Hepatocyte (in vitro differentiated cells): Measurements from ENCODE around the gene TRPC4AP. TPM values are rescaled to one million over a fixed set of nuclear protein-coding genes. Genes with fewer than 3 reads are reported as not detected.

Source experiments
- DNase-seq: peaks from one replicate; pipeline ENCODE4 v3.0.0-alpha.2; 2016; ENCODE audit warnings: low spot score
- H2AFZ ChIP-seq: fragments of 200-600 bp; sonication (generic); 2 replicates; pipeline ENCODE4 v1.6.0; 2016; ENCODE audit warnings: antibody characterized with exemption, mild to moderate bottlenecking
- H3K27ac ChIP-seq: fragments of 200-600 bp; sonication (generic); 2 replicates; pipeline ENCODE4 v1.5.1; 2016; ENCODE audit warnings: mild to moderate bottlenecking
- H3K27me3 ChIP-seq: fragments of 200-600 bp; sonication (generic); 2 replicates; pipeline ENCODE4 v1.6.1; 2016
- H3K36me3 ChIP-seq: fragments of 200-600 bp; sonication (generic); replicated peaks from 2 replicates; pipeline ENCODE4 v1.5.1; 2016; ENCODE audit warnings: low read depth; ENCODE audit not compliant: insufficient read depth
- H3K4me1 ChIP-seq: fragments of 200-600 bp; sonication (generic); 2 replicates; pipeline ENCODE4 v1.5.1; 2016; ENCODE audit warnings: mild to moderate bottlenecking, moderate library complexity; ENCODE audit not compliant: insufficient read depth
- H3K4me2 ChIP-seq: fragments of 200-600 bp; sonication (generic); 2 replicates; pipeline ENCODE4 v1.6.0; 2016
- H3K4me3 ChIP-seq: fragments of 200-600 bp; sonication (generic); 2 replicates; pipeline ENCODE4 v1.5.1; 2016; ENCODE audit warnings: mild to moderate bottlenecking
- H3K79me2 ChIP-seq: fragments of 200-600 bp; sonication (generic); 2 replicates; pipeline ENCODE4 v1.6.0; 2017; ENCODE audit warnings: mild to moderate bottlenecking
- H3K9me2 ChIP-seq: fragments of 200-600 bp; sonication (generic); replicated peaks from 2 replicates; pipeline ENCODE4 v1.6.0; 2017; ENCODE audit warnings: mild to moderate bottlenecking; ENCODE audit not compliant: insufficient read depth
- H3K9me3 ChIP-seq: fragments of 200-600 bp; sonication (generic); 2 replicates; pipeline ENCODE4 v1.5.1; 2016; ENCODE audit warnings: low read depth, mild to moderate bottlenecking
- H4K20me1 ChIP-seq: fragments of 200-600 bp; sonication (generic); 2 replicates; pipeline ENCODE4 v1.6.0; 2016; ENCODE audit warnings: mild to moderate bottlenecking; ENCODE audit not compliant: insufficient read depth, poor library complexity, severe bottlenecking
- EZH2 ChIP-seq: fragments of 200-600 bp; sonication (generic); IDR thresholded peaks from 2 replicates; pipeline ENCODE4 v1.6.1; 2016; ENCODE audit warnings: antibody characterized with exemption, mild to moderate bottlenecking, borderline replicate concordance
- EZH2phosphoT487 ChIP-seq: fragments of 200-600 bp; sonication (generic); IDR thresholded peaks from one replicate; pipeline ENCODE4 v1.6.1; 2018; ENCODE audit warnings: antibody characterized with exemption, mild to moderate bottlenecking, low read depth, moderate library complexity; ENCODE audit not compliant: unreplicated experiment, severe bottlenecking
- WGBS: methylation state at CpG from one replicate; pipeline ENCODE4 v1.1.6; 2016; ENCODE audit warnings: low lambda C conversion rate; ENCODE audit errors: missing lambda C conversion rate; 5-methylcytosine and 5-hydroxymethylcytosine counted together
- polyA plus RNA-seq: library from polyadenylated mRNA; unstranded; fragments of >200 nt; fragmentation: Nextera tagmentation; extraction: Ambion mirVana; gene quantifications from 2 replicates; pipeline ENCODE4 v1.2.1, GENCODE V29; 2016
- total RNA-seq: library from RNA; depleted of rRNA; stranded (reverse); fragments of >200 nt; gene quantifications from 2 replicates; pipeline ENCODE4 v1.2.3, GENCODE V29; 2014
- TF ChIP-seq, protein P1 (sequence below): fragments of 200-600 bp; sonication (generic); IDR thresholded peaks from 2 replicates; pipeline ENCODE4 v1.5.1; 2016; ENCODE audit warnings: antibody characterized with exemption, mild to moderate bottlenecking; ENCODE audit not compliant: poor library complexity

The TRPC4AP gene
- total and polyA plus RNA-seq, 2 experiments from 2014 or later = 88.6 to 94.9 TPM

DNA sequence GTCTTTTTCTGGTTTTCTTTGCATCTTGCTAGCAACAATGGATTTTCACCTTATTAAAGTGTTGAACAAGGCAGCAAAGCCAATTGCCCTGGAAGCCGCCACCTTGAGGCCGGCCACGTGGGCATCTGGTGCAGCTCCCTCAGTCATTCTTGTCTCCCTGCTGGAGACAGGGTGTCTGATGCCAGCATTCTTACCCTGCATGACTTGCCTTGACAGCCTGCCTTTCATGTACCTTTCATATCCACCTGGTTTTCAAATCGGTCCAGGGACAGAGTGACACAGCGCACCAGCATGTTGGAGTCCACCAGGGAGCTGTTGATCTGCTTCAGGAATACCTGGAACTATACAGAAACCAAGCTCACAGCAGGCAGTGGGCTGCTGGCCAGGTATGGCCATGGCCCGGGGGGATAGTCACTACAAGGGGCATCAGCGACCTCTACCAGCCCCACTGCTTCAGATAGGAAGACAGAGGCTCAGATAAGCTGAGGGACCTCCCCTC is 87.1 kb downstream of the TRPC4AP start:
- Histone ChIP-seq H2AFZ (no peak overlapping the region), H3K4me2 (no peak overlapping the region), H3K9me3 (no peaks in the 10 kb centered on the region), H4K20me1 (no peaks in the 10 kb centered on the region), H3K9me2 (no peaks in the 10 kb centered on the region), H3K4me3 (no peak overlapping the region), H3K27me3 (no peaks in the 10 kb centered on the region), H3K79me2 (no peaks in the 10 kb centered on the region), H3K27ac (no peak overlapping the region), H3K36me3 (no peaks in the 10 kb centered on the region), H3K4me1 (no peaks in the 10 kb centered on the region)
- 94% methylated on average over 7 of the region's 7 CpGs for WGBS
- TF ChIP-seq EZH2 (no peak), EZH2phosphoT487 (no peak)
- TF ChIP-seq, protein P1, sequence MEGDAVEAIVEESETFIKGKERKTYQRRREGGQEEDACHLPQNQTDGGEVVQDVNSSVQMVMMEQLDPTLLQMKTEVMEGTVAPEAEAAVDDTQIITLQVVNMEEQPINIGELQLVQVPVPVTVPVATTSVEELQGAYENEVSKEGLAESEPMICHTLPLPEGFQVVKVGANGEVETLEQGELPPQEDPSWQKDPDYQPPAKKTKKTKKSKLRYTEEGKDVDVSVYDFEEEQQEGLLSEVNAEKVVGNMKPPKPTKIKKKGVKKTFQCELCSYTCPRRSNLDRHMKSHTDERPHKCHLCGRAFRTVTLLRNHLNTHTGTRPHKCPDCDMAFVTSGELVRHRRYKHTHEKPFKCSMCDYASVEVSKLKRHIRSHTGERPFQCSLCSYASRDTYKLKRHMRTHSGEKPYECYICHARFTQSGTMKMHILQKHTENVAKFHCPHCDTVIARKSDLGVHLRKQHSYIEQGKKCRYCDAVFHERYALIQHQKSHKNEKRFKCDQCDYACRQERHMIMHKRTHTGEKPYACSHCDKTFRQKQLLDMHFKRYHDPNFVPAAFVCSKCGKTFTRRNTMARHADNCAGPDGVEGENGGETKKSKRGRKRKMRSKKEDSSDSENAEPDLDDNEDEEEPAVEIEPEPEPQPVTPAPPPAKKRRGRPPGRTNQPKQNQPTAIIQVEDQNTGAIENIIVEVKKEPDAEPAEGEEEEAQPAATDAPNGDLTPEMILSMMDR = no peak
- no peak for DNase-seq

DNA sequence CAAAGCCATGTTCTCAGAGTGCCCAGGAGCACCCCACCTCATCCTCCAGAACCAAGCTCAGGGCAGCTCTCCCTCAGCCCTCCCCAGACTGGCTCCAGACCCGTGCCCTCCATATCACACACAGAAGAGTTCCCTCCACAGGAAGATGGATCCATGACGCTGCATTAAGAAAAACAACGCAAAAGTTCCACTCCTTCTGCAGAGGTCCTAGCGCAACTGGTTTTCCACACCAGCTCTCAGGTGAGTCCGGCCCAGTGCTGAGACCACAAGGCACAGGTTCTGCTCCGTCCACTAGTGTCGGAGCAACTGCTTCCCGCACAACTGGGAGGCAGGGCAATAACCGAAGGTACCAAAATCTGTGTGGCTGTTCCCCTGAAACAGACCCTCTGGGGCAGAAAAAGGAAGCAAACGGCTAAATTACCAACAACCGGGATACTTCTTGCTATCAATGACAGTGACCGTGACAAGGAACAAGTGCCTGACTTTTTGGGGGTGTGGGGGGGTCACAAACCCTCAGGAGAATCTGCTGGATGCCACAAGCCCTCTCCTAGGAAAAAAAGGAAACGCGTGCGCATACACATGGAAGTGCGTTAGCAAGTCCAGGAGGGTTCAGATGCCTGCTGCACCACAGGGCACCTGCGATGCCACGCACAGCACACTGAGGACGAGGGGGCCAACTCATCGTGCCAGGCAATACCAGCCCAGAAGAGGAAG is 87.7 kb downstream of the TRPC4AP start:
- Histone ChIP-seq H3K4me2 (no peak overlapping the region), H3K27ac (no peak overlapping the region), H2AFZ (no peak overlapping the region), H3K79me2 (no peaks in the 10 kb centered on the region), H3K9me3 (no peaks in the 10 kb centered on the region), H4K20me1 (no peaks in the 10 kb centered on the region), H3K9me2 (no peaks in the 10 kb centered on the region), H3K27me3 (no peaks in the 10 kb centered on the region), H3K36me3 (no peaks in the 10 kb centered on the region), H3K4me3 (no peak overlapping the region), H3K4me1 (no peaks in the 10 kb centered on the region)
- no peak for DNase-seq
- TF ChIP-seq EZH2phosphoT487 (no peak), EZH2 (no peak)
- TF ChIP-seq, protein P1 = no peak
- WGBS = 97% methylated on average over 20 of the region's 20 CpGs

DNA sequence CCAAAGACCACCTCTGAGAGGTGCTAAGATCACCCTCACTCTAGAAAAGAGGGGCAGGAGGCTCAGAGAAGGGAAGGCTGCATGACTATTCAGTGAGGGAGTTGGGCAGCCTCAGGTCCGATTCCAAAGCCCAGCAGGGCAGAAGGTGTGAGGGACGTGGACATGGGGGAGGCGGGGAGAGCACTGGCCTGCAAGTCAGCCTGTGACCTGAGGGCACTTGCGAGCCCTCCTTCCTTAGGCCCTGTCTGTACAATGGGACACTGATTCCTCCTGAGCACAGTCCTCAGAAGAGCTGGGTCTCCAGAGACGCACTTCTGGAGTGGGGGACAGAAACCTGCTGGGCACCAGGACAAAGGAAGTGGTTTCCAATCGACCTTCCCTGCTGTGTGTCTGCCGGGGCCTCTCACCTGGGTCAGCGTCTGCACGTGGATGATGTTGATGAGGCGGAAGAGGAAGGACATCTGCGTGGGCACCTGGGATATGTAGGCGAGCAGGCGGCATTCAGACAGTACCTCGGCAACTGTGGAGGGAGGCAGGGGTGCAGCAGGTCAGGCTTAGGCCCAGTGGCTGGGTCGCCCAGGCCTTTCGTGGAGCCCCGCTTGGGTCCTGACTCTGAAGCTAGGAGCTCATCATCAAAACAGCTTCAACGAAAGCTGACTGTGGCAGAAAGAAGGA is 88.4 kb downstream of the TRPC4AP start:
- no peaks in the 10 kb centered on the region for H3K9me2 ChIP-seq
- no peak overlapping the region for H3K27ac ChIP-seq
- no peaks in the 10 kb centered on the region for H3K9me3 ChIP-seq
- no peak for DNase-seq
- no peak overlapping the region for H2AFZ ChIP-seq
- no peaks in the 10 kb centered on the region for H3K27me3 ChIP-seq
- no peaks in the 10 kb centered on the region for H3K79me2 ChIP-seq
- no peaks in the 10 kb centered on the region for H3K4me1 ChIP-seq
- H3K4me2 ChIP-seq = no peak overlapping the region
- H4K20me1 ChIP-seq = no peaks in the 10 kb centered on the region
- H3K36me3 ChIP-seq = no peaks in the 10 kb centered on the region
- TF ChIP-seq EZH2 (no peak), EZH2phosphoT487 (no peak)
- TF ChIP-seq, protein P1 = no peak
- no peak overlapping the region for H3K4me3 ChIP-seq
- WGBS = 88% methylated on average over 18 of the region's 18 CpGs
